Measurements from ENCODE around the gene CCR2.

DNA sequence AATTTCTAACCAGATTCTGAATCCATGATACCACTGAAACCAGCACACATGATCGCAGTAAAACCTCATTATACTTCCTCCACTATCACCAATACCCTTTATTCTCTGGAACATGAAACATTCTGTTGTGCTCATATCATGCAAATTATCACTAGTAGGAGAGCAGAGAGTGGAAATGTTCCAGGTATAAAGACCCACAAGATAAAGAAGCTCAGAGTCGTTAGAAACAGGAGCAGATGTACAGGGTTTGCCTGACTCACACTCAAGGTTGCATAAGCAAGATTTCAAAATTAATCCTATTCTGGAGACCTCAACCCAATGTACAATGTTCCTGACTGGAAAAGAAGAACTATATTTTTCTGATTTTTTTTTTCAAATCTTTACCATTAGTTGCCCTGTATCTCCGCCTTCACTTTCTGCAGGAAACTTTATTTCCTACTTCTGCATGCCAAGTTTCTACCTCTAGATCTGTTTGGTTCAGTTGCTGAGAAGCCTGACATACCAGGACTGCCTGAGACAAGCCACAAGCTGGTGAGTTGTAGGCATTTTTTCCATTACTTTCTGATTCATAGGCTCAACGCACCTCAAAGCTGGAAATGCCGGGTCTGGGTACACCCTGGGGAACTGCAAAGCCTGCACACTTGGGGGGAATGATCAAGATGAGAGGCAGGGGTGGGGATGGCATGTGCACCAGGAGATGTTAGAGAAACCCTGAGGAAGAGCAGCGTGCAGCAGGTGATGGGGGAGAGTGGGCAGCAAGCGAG is at the start of gene CCR2:
- TF ChIP-seq, protein P1, sequence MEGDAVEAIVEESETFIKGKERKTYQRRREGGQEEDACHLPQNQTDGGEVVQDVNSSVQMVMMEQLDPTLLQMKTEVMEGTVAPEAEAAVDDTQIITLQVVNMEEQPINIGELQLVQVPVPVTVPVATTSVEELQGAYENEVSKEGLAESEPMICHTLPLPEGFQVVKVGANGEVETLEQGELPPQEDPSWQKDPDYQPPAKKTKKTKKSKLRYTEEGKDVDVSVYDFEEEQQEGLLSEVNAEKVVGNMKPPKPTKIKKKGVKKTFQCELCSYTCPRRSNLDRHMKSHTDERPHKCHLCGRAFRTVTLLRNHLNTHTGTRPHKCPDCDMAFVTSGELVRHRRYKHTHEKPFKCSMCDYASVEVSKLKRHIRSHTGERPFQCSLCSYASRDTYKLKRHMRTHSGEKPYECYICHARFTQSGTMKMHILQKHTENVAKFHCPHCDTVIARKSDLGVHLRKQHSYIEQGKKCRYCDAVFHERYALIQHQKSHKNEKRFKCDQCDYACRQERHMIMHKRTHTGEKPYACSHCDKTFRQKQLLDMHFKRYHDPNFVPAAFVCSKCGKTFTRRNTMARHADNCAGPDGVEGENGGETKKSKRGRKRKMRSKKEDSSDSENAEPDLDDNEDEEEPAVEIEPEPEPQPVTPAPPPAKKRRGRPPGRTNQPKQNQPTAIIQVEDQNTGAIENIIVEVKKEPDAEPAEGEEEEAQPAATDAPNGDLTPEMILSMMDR (conservative IDR thresholded peaks at IDR 0.05; ENCODE audit: low read depth, low read length), result no peak
- TF ChIP-seq POLR2A (IDR thresholded peaks at IDR 0.05; ENCODE audit: low read depth, low read length) (no peak), RCOR1 (IDR thresholded peaks at IDR 0.05; ENCODE audit: insufficient replicate concordance, low read length) (no peak), BHLHE40 (IDR thresholded peaks at IDR 0.05; ENCODE audit: low read depth, low read length) (no peak), RAD21 (IDR thresholded peaks at IDR 0.05; ENCODE audit: low read length) (no peak), FOS (IDR thresholded peaks at IDR 0.05; ENCODE audit: low read depth, low read length) (no peak), CHD1 (IDR thresholded peaks at IDR 0.05; ENCODE audit: low read depth, low read length) (no peak), SMC3 (IDR thresholded peaks at IDR 0.05; ENCODE audit: low read depth, low read length) (no peak), NFE2L2 (IDR thresholded peaks at IDR 0.05; ENCODE audit: low read depth, low read length) (no peak), CEBPB (IDR thresholded peaks at IDR 0.05; ENCODE audit: low read depth, low read length) (no peak), RFX5 (IDR thresholded peaks at IDR 0.05; ENCODE audit: low read depth, low read length) (no peak), MAFK (IDR thresholded peaks at IDR 0.05; ENCODE audit: low read depth, low read length) (no peak), MXI1 (IDR thresholded peaks at IDR 0.05; ENCODE audit: borderline replicate concordance, low read depth, low read length) (no peak)
- TF ChIP-seq, protein P2, sequence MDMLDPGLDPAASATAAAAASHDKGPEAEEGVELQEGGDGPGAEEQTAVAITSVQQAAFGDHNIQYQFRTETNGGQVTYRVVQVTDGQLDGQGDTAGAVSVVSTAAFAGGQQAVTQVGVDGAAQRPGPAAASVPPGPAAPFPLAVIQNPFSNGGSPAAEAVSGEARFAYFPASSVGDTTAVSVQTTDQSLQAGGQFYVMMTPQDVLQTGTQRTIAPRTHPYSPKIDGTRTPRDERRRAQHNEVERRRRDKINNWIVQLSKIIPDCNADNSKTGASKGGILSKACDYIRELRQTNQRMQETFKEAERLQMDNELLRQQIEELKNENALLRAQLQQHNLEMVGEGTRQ (IDR thresholded peaks at IDR 0.05; ENCODE audit: low read depth, low read length), result no peak
